GM18526 (cell line): ENCODE measurements around the gene CTF1.
A peak's percentile ranks its signal among the peaks of the same experiment; 100 is the strongest.

Source experiments
- POLR2A ChIP-seq: IDR thresholded peaks from 3 replicates; pipeline ENCODE4 v1.6.1; 2011; ENCODE audit not compliant: insufficient read length; ENCODE audit errors: extremely low read depth

CTF1 gene

DNA sequence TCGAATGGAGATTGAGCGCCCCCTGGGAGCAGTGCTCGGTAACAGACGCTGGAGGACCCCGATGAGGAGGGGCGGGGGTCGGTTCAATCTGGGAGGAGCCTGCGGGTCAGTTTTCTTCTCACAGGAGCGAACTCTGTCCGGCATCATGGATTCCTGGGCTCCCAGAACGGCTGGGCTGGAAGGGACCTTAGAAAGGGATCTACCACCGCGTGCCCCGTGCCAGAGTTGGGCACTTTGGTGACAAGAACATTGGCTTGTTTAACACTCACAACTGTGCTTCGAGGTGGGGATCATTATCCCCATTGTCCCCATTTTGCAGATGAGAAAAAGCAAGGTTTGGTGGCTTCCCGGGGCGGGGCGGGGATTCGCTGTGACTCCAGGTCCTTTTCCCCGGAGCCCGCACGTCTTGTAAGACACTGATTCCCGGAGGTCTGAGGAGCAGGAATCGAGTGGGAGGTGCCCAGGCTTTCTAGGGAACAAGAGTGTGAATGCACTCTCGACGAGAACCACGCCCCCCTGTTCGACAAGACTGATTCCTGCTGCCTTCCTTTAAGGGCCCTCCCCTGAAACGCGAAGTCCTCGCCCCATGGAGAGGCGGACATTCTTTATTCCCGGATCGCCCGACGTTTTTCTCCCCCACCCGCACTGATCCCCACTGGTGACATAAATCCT, 25.5 kb downstream of the CTF1 start:
- TF ChIP-seq POLR2A: peak; percentile 9

DNA sequence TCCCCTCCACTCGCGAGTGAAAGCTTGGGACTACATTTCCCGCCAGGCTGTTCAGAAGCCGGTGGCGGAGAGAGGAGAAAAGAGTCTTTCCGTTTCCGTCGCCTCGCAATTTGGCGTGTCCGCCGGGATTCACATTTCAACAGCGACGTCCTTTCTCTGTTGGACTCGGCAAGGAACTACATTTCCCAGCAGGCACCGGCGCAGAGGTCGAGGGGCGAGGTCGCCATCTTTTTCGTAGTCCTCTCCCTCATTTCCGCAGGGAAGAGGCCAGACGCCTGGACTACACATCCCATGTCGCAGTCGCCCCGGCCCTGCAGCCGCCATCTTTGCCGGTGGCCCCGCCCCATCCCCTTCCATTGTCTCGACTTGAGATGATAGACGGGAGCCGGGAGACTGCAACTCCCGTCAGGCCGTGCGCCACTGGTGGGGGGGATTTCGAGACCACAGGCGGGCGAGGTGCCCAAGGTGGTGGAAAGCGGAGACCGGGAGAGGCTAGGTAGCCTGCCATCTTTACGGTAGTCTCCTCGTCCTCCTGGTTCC, 26.1 kb downstream of the CTF1 start:
- TF ChIP-seq POLR2A: no peak

DNA sequence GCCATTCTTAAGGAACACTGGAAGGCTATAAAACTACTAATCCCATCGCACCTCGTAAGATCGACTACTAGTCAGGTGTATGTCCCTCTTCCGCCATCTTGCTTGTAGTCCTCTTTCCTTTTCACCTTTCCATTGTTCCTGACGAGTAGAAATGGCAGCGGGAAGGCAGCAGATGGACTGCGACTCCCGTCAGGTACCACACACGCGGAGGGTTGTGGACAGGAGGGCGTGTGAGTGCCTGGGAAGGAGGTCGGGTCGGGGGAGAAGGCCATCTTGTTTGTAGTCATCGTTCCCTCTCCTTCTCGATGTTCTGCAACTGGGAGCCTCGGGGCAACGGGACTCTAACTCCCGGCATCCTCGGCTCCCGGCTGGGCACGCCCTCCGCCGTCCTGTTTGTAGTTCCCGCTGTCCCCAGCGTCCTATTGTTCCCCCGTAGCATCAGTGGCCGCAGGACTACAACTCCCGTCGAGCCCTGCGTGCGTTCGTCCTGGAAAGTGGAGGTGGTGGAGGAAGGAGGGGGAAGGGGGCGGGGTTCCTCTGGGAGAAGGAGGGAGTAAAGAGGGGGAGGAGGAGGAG, 26.6 kb downstream of the CTF1 start:
- TF ChIP-seq POLR2A: no peak

DNA sequence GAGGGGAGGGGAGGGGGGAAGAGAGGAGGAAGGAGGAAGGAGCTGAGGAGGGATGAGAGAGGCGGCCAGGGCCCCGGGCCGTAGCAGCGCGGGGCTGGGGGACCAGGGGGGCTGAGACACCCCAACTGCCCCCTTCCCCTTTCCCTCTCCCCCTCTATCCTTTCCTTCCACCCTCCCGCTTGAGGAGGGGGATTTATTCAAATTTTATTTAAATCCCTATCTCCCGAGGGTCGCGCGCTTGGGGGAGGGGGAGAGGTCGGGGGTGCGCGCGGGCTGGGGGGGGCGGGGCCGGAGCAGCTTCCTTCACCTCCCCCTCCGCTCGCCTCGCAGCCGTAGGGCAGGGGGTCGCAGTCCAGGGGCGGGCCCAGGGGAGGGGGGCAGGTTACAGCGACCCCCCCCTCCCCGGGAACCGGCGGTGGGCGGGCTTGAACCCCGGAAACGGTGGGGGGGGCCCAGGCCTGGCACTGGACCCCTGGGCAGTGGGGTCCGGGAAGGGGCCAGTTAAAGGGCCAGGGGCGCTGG, 27.2 kb downstream of the CTF1 start, which contains the start of gene FBXL19:
TSS of gene FBXL19 (plus strand) at position 19 of the 522 bp plus-strand sequence. CDS start 2,183 bp downstream, outside the sequence.
- TF ChIP-seq POLR2A: peak; percentile 34

DNA sequence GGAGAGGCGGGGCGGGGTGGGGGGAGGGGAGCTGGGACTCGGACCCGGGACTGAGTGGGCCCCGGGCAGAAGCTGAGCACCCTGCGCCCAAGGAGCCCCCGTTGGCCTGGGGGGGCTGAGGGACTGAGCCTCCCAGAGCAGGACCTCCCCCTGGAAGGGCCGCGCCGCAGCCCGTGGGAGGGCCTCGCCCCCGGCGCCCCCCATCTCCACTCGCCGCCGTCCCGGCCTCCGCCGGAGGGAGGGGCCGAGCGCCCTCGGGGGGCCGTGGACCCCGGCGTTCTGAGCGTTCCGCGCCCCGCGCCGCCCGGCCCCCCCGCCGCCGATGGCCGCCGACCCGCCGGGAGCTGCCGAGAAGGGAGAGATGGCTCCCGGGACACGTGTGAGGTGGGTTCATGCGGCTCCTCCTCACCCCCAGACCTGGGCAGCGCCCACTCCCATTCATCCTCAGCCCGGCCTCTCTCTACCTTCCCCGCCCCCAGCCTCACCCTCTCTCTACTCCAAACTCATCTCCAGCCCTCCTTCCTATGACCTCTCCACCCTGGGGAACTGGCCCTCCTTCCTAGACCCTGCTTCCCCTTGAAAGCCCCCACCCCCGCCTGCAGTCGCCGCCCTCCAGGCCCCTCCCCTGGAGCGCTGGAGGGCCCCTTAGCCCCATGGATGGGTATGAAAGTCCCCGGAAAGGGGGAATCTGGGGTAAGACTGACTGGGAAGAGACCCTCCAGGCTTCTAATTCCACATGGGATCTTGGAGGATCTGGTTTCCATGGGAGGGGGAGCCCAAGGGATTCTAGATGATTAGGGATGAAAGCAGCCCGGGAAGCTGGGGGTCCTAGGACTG, 27.9 kb downstream of the CTF1 start:
- TF ChIP-seq POLR2A: no peak

DNA sequence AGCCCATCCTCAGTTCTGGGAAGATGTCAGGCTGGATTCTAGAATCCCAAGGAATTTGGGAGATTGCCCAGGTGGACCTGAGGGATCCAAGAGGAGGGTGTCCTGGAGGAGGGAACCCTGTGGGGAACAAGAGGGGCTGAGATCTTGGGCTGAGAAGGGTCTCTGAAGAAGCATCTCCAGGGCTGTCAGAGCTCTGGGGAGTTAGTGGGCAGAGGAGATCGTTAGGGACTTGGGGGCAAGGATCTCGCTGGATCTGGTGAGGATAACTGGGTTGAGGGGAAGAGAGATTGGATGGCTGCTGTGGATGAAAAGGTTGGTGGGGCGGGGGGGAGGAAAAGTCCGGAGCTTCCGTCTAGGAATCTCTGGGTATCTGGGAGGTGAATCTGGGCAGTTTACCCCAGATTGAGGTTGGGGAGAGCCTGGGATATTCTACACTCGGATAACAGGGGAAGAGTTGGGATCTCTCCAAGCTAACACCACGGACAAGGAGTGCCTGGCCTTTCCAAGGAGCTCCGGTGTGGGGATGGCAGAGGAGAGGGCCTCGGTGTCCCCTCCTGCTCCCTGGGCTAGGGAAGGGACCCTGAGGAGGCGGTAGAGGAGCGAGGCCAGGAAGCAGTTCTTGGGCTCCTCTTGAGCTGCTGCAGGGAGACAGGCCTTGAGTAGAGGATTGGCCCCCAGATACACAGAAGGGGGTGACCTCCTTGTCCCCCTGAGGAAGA, 28.7 kb downstream of the CTF1 start:
- TF ChIP-seq POLR2A: no peak

DNA sequence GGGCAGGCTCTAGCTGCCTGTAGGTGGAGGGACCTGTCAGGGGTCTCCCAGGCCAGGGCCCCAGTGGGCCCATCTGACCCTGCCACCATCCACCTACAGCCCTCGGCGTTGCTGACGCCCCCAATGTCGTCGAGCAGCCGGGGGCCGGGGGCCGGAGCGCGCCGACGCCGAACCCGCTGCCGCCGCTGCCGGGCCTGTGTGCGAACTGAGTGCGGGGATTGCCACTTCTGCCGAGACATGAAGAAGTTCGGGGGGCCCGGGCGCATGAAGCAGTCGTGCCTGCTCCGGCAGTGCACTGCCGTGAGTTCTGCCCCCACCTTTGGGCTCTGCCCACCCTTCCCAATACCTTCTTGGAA, 29.2 kb downstream of the CTF1 start:
- TF ChIP-seq POLR2A: no peak

DNA sequence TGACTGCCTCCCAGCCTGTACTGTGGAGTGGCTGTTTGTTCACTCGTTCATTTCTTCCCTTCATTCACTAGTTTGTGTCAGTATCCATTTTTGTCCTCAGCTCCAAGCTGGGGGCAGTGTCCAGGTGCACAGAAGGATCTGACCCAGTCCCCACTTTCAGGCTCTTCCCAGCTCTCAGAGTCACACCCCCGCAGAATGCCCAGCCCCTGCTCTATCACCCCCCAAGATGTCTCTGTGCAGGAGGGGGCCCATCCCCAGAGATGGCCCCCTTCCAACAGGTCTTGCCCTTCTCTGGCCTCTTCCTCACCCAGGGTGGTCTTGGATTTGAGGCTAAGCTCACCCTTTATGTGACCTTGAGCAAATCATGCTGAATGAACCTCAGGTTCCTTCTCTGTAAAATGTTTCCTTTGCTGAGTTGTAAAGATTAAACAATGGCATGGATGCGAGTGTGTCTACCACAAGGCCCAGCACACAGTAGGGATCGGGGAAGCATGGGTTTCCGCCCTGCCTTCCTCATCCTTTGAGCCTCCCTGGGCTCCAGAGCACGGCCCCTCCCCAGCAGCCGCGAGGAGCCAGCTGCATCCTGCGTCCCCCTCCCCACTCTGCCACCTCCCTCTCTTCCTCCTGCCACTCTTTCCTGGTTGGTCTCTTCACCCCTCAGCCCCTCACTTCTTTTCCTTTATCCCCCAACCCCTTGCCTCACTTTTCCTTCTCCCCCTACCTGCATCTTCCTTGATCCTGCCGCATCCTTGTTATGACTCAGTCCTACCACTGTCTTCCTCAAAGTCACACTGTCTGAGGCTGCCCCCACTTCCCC, 29.8 kb downstream of the CTF1 start:
- TF ChIP-seq POLR2A: no peak

DNA sequence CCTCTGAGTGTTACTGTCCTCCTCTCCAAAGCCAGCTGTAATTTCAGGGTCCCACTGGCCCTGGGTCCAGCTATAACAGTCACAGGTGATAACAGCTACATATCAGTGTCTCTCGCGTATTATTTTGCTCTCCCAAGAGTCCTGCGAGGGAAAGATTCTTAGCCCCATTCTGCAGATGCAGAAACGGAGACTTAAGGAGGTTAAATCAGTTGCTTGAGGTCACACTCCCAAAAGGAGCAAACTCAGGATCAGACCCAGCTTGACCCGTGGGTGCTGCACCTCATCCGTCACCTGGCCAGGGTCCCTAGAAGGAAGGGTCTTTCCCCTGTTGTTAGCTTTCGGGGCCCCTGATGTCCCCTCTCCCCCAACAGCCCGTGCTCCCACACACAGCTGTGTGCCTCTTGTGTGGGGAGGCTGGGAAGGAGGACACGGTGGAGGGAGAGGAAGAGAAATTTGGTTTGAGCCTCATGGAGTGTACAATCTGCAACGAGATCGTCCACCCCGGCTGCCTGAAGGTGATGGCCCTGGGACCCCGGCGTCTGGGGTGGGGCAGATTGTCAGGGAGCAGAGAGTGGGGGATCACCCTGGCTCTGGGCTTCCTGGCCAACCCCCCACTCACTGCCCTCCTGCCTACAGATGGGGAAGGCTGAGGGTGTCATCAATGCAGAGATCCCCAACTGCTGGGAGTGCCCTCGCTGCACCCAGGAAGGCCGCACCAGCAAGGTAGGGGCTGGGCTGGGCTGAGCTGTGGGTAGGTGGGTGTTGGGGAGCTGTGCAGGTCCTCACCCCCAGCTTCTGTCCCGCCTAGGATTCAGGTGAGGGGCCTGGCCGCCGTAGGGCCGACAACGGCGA, 30.7 kb downstream of the CTF1 start:
- no peak for TF ChIP-seq POLR2A

DNA sequence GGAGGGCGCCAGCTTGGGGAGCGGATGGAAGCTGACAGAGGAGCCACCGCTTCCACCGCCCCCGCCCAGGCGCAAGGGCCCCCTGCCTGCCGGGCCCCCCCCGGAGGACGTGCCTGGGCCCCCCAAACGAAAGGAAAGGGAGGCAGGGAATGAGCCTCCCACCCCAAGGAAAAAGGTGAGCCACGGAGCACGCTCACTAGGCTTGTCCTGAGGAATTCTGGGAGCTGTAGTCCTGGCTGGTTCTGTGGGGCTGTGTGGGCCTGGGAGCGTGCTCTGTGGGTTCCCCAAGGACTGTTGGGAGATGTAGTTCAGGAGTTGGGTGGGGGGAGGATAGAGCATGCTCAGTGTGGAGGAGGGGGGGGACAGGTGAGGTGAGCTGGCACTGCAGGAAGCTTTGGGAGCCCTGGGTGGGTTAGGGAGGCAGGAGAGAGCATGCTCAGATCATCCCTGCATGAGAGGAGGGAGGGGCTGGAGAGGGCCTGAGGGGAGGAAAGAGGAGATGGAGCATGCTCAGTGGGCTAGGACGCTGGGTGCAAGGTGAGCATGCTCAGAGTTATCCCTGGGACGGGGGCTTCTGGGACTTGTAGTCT, 31.5 kb downstream of the CTF1 start:
- no peak for TF ChIP-seq POLR2A

DNA sequence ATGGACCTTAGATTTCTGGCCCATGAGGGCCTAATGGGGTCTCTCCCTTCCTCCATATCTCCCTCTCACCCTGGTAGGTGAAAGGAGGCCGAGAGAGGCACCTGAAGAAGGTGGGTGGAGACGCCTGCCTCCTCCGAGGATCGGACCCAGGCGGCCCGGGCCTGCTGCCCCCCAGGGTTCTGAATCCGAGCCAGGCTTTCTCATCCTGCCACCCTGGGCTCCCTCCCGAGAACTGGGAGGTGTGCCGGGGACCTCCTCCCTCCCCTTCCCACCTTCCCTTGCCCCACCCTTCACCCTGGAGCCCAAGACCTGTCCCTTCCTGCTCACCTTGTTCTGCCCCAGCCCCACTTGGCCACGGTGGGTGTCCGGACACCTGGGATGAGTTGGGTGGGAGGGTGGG, 32.0 kb downstream of the CTF1 start:
- TF ChIP-seq POLR2A: no peak

DNA sequence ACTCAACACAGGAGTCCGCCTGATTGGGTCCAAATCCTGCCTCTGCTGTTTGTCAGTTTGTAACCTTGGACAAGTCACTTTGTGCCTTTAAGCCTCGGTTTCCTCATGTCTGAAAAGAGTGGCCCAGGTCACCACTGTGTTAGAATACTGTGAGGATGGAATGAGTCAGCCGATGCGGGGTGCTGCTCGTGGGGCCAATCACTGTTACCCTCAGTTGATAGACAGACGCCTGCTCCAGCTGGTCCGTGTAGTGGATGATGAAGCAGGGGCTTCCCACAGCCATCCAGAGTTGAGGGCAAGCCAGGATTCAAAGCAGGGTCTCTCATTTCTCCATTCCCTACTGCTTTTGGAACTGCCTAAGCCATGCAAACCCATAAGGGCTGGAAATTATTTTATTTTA, 32.8 kb downstream of the CTF1 start:
- TF ChIP-seq POLR2A: no peak

DNA sequence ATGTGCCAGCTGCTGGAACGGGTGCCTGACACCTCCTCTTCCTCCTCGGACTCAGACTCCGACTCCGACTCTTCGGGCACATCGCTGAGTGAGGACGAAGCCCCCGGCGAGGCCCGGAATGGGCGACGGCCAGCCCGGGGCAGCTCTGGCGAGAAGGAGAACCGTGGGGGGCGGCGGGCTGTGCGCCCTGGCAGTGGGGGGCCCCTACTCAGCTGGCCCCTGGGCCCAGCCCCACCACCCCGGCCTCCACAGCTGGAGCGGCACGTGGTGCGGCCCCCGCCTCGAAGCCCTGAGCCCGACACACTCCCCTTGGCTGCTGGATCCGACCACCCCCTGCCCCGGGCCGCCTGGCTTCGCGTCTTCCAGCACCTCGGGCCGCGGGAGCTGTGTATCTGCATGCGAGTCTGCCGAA, 33.8 kb downstream of the CTF1 start:
- TF ChIP-seq POLR2A: no peak
